Activated gamma-delta T cell (primary cell): ENCODE data around the gene KSR1.

Experiments
- DNase-seq: peaks from one replicate; lab custom pipeline; 2025; lab: John Stamatoyannopoulos, UW

Gene KSR1

GRCh38 chr17:27473748-27474609 is 17.7 kb downstream of the KSR1 start:
- no peak for DNase-seq

GRCh38 chr17:27475070-27475673 is 18.9 kb downstream of the KSR1 start:
- DNase-seq = no peak

DNA sequence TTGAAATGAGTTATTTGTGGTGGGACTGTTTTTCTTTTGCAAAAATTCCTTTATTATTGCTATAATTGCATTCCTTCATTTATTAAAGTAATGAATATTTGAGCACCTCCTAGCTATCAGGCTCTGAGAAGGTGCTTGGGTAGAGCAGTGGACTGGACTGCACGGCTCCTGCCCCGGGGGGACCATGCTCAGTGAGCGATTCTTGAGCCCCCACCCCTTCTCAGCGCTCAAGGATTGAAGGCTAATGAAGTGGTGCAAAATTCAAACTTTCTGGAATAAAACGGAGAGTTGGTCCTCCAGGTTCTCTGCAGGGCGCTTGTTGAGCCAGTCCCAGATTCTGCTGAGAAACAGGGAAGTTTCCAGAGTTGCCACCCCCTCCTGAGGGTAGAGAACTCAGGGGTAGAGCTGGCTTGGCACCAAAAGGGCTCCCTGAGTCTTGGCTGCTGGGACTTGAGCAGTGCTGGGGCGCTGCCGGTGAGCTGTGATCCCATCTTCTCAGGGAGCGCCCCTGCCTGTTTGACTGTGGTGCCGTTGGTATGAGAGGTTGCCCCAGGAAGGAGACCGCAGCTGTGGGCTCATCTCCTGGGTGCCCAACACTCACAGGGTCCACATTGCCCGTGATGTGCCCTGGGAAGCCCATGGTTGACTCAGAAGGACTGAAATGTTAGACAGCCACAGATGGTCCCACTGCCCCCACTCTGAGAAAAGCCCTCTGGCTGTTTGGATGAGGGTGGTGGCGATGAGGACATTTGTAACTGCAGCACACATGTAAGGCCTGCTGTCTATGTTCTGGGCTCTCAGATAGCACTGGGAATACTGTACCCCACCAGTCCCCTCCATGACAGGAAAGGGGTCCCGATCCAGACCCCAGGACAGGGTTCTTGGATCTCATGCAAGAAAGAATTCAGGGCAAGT is 20.0 kb downstream of the KSR1 start:
- DNase-seq = no peak

- no peak for DNase-seq
These were observed 21.0 kb downstream of the KSR1 start for GRCh38 chr17:27477050-27477888.

DNA sequence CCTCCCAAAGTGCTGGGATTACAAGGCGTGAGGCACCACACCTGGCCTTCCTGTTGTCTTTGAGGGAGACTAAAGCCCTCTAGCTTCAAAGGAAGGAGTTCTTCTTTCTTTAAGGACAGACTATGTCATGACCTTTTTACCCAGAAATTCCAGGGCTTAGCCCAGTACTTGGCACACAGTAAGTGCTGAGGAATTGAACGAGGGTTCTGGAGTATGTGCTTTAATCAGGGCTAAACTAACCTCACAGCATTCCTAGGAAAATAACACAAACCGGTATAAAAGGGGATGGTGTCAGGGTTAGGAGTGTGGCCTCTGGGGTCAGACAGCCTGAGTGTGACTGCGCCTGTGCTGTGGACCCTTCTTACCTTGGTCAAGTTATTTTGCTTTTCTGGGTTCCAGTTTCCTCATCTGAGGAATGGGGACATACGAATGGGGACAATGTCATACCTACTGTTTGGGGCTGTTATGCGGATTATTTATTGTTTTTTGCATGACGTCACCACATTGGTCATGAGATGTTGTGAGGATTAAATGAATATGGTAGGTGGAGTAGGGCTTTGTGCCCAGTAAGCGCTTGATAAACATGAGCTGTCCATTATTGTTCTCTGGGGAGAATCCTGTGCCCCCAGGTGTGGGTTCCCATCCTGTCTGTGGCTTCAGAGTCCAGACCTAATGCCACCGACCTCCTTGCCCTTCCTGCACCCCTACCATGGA is 21.9 kb downstream of the KSR1 start:
- no peak for DNase-seq

DNA sequence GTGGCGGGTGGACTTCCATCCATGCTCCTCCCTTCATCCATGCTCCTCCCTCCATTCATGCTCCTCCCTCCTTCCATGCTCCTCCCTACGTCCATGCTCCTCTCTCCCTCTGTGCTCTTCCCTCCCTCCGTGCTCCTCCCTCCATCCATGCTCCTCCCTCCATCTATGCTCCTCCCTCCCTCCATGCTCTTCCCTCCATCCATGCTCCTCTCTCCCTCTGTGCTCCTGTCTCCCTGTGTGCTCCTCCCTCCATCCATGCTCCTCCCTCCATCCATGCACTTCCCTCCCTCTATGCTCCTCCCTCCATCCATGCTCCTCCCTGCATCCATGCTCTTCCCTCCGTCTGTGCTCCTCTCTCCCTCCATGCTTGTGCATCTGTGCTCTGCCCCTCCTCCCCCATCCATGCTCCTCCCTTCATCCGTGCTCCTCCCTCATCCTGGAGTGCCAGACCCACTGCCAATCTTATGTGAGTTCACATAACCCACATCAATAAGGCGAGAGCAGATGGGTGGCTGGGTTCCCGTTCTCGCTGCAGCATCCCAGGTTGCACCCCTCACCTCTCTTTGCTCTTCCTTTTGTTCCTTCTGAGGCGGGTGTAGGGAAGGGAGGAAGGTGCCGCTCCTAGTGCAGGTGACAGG is 22.8 kb downstream of the KSR1 start:
- DNase-seq = no peak

DNA sequence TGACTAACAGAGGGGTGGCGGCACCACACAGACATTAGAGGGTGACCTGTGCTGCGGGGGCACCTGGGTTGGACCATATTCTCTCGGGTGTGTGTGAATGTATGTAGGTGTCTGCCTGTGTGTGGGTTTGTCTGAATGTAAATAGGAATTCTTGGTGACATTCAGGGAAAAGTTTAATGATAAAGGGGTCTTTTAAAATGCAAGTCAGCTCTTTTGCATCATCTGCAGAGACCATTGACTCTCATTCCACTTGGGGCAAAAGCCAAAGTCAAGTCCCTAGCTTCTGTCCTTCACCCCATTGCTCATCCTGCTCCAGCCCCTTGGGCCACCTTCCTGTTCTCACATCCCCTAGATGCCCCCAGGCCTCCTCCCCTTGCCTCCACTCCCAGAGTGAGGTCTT is 23.6 kb downstream of the KSR1 start:
- no peak for DNase-seq

GRCh38 chr17:27480699-27481098 is 24.5 kb downstream of the KSR1 start:
- no peak for DNase-seq

DNA sequence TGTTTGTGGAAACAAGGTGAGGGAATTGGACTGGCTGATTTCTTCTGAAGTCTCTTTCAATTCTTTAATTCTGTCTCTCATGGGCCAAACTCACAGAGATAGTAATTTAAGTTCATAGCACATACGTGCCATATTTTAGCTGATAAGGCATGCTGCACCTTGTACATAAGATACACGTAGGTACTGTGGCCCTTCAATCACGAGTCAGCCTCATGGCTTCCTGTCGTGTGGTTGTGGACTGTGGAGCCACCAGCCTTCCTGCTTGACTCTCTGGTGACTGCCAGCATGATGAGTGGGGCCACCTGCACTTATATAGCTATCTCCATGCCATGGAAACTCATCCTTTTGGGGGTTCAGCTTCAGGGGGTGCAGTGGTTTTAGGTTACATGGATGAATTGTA is 25.1 kb downstream of the KSR1 start:
- no peak for DNase-seq

DNA sequence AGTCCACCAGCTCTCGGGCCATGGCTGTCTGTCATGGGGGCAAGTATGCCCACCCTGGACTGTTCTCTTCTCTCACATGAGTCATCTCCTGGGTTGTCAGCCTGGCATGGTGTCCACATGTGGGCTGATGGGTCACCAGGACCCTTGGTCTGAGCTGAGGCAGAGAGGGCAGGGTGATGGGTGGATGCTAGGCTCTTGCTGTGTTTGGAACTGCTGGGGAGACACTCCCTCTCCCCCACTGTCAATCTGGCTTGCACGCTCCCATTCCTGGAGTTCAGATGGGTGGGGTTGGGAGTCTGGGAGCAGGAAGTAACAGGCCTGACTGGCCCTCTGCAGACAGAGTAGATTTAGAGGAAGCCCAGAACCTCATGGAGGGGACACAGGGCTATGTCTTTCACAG is 28.9 kb downstream of the KSR1 start:
- no peak for DNase-seq

GRCh38 chr17:27485716-27486495 is 29.7 kb downstream of the KSR1 start:
- no peak for DNase-seq

GRCh38 chr17:27486741-27487140 is 30.5 kb downstream of the KSR1 start:
- no peak for DNase-seq

DNA sequence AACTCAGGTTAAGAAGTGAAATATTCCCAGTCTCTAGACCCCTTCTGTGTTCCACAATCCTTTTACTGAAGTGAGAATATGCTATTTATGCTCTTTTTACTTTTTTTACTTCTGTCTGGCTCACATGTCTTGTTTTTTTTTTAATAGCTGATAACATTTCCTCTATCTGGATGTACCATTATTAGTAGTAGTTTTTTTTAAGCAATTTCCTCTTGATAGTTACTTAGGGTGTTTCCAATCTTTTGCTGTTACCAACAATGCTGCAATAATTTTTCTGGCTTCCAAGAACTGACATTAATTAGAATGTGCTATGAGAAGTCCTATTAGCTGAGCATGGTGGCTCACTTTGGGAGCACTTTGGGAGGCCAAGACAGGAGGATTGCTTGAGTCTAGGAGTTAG is 32.0 kb downstream of the KSR1 start:
- DNase-seq = no peak

DNA sequence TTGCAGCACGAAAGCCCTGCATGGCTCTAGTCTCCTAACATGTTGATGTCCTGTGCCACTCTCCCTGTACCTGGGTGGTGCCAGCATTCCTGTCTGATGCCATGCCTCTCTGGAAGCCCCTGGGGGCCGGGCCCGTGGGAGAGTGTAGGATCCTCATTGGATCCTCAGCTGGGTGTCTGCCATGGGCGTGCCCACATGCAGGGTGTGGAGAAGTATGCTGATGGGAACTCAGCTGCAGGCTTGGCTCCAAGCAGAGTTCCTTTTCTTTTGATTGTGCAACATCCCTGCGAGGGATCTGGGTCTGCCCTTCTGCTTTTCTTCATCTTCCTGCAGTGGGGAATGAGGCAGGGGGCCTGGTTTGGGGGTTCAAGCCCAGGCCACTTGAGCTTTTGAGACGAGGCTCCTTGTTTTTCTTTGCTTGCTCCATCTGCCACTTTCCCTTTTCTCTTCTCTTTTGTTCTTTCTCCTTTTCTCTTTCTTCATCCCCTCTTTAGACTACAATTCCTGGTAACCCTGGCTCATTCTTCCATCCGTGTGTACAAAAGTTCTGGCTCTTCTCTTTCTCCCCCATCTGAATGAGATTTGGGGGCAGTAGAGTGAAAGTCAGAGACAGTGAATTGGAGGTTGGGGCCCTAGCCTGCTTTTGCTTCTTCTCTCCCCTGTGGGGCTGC is 32.9 kb downstream of the KSR1 start:
- DNase-seq = no peak

- DNase-seq = no peak
These were observed 34.1 kb downstream of the KSR1 start for GRCh38 chr17:27490391-27490790.

DNA sequence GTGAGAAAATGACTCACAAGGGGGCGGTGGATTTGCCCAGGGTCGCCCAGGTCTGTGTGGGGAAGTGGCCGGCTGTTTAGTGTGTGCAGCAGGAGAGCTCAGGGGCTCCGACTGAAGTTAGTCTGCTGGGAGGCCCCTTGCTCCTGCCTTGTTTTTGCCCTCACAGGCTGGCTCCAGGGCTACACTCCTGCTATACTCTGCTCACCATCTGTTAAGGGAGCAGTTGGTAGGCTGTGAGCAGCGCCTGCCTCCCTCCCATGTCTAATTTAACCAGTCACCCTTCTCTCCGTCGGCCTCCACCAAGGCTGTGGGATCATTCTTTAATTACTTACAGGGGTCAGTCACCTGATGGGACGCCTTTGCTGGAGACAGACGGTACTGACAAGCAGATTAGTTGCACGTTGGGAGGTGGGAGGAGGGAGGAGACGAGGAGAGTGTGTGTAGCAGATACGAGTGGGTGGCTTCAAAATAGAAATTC is 35.5 kb downstream of the KSR1 start:
- DNase-seq = no peak

GRCh38 chr17:27492470-27492869 is 36.2 kb downstream of the KSR1 start:
- no peak for DNase-seq

GRCh38 chr17:27493088-27493487 is 36.8 kb downstream of the KSR1 start:
- no peak for DNase-seq
